ENCODE results near the gene CCDC174.
"Not testable (repeated sequence)": the region's sequence is repeated elsewhere in the genome, so short reads cannot be mapped to it uniquely, and the experiment has no call there.

The CCDC174 gene

GRCh38 chr3:14608298-14608697 lies 43.3 kb upstream of the CCDC174 start:
- Histone ChIP-seq H3K36me3 (ENCODE audit: control insufficient read depth in 2 of 2, insufficient read depth in 1 of 2, low read length in 2 of 2) (no peaks in the 10 kb centered on the region), H3K9me3 (ENCODE audit: control insufficient read depth, insufficient read depth, low read depth, low read length) (no peaks in the 10 kb centered on the region), H3K4me1 (ENCODE audit: control insufficient read depth, insufficient read depth, low read length) (no peaks in the 10 kb centered on the region), H3K4me3 (ENCODE audit: low read depth, low read length) (no peak overlapping the region), H3K27ac (ENCODE audit: extremely low read depth, low read depth, low read length) (no peak overlapping the region)
- POLR2A ChIA-PET, result no interaction called here
- CTCF ChIA-PET, result interaction anchor here (1.3 to 1.4 kb wide), 2 partner anchors 24 to 173 kb away, joined by 3 to 6 read pairs; no protein-coding TSS in a partner anchor
- TF ChIP-seq CTCF (tag by site-specific recombination; IDR thresholded peaks at IDR 0.05) (0 out of 2 replicates have a peak, but pooled peaks have one; percentile 40), ZNF16 (tag by site-specific recombination; IDR thresholded peaks at IDR 0.05; ENCODE audit: low read depth) (no peak)

DNA sequence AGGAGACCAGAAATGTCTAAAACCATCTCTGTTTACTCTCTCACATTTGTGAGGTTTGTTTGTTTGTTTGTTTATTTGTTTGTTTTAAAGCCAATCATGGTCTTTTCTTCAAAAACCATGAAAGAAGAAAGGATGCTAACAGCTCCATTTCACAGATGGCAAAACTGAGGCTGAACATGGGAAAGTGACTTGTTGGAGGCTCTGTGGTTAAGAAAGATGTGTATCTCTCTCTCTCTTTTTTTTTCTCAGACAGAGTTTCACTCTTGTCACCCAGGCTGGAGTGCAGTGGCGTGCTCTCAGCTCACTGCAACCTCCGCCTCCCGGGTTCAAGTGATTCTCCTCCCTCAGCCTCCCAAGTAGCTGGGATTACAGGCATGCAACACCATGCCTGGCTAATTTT lies 42.5 kb upstream of the CCDC174 start:
- H3K9me3 ChIP-seq (ENCODE audit: control insufficient read depth, insufficient read depth, low read depth, low read length); H3K4me3 ChIP-seq (ENCODE audit: low read depth, low read length); POLR2A ChIA-PET; H3K36me3 ChIP-seq (ENCODE audit: control insufficient read depth in 2 of 2, insufficient read depth in 1 of 2, low read length in 2 of 2); H3K4me1 ChIP-seq (ENCODE audit: control insufficient read depth, insufficient read depth, low read length); H3K27ac ChIP-seq (ENCODE audit: extremely low read depth, low read depth, low read length): not testable (repeated sequence)
- CTCF ChIA-PET, result interaction anchor here (1.1 to 1.4 kb wide), 2 partner anchors 21 to 172 kb away, joined by 3 read pairs; no protein-coding TSS in a partner anchor

- no peak for TF ChIP-seq YY2 (tag by site-specific recombination; IDR thresholded peaks at IDR 0.05)
- no peak for TF ChIP-seq PRDM2 (tag by site-specific recombination; IDR thresholded peaks at IDR 0.05; ENCODE audit: borderline replicate concordance)
- TF ChIP-seq ZNF426 (tag by site-specific recombination; IDR thresholded peaks at IDR 0.05), result no peak
- no peak for TF ChIP-seq ZBTB48 (tag by site-specific recombination; IDR thresholded peaks at IDR 0.05)
- TF ChIP-seq, protein P1, sequence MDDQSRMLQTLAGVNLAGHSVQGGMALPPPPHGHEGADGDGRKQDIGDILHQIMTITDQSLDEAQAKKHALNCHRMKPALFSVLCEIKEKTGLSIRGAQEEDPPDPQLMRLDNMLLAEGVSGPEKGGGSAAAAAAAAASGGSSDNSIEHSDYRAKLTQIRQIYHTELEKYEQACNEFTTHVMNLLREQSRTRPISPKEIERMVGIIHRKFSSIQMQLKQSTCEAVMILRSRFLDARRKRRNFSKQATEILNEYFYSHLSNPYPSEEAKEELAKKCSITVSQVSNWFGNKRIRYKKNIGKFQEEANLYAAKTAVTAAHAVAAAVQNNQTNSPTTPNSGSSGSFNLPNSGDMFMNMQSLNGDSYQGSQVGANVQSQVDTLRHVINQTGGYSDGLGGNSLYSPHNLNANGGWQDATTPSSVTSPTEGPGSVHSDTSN (CRISPR knock-in tag; IDR thresholded peaks at IDR 0.05), result no peak
- TF ChIP-seq, protein P2, sequence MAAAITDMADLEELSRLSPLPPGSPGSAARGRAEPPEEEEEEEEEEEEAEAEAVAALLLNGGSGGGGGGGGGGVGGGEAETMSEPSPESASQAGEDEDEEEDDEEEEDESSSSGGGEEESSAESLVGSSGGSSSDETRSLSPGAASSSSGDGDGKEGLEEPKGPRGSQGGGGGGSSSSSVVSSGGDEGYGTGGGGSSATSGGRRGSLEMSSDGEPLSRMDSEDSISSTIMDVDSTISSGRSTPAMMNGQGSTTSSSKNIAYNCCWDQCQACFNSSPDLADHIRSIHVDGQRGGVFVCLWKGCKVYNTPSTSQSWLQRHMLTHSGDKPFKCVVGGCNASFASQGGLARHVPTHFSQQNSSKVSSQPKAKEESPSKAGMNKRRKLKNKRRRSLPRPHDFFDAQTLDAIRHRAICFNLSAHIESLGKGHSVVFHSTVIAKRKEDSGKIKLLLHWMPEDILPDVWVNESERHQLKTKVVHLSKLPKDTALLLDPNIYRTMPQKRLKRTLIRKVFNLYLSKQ (tag by site-specific recombination; IDR thresholded peaks at IDR 0.05; ENCODE audit: borderline replicate concordance), result no peak
- TF ChIP-seq, protein P3, sequence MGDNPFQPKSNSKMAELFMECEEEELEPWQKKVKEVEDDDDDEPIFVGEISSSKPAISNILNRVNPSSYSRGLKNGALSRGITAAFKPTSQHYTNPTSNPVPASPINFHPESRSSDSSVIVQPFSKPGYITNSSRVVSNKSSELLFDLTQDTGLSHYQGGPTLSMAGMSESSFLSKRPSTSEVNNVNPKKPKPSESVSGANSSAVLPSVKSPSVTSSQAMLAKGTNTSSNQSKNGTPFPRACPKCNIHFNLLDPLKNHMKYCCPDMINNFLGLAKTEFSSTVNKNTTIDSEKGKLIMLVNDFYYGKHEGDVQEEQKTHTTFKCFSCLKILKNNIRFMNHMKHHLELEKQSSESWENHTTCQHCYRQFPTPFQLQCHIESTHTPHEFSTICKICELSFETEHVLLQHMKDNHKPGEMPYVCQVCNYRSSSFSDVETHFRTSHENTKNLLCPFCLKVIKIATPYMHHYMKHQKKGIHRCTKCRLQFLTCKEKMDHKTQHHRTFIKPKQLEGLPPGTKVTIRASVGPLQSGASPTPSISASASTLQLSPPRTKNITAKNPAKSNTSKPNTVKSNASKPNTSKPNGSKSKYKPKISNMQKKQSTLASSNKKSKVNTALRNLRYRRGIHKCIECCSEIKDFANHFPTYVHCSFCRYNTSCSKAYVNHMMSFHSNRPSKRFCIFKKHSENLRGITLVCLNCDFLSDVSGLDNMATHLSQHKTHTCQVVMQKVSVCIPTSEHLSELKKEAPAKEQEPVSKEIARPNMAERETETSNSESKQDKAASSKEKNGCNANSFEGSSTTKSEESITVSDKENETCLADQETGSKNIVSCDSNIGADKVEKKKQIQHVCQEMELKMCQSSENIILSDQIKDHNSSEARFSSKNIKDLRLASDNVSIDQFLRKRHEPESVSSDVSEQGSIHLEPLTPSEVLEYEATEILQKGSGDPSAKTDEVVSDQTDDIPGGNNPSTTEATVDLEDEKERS (tag by site-specific recombination; IDR thresholded peaks at IDR 0.05), result no peak
- TF ChIP-seq ZNF610 (tag by site-specific recombination; IDR thresholded peaks at IDR 0.05; ENCODE audit: borderline replicate concordance), result no peak
- TF ChIP-seq ZNF677 (tag by site-specific recombination; IDR thresholded peaks at IDR 0.05), result no peak
- no peak for TF ChIP-seq ZNF785 (tag by site-specific recombination; IDR thresholded peaks at IDR 0.05)
- no peaks in the 10 kb centered on the region for H3K36me3 ChIP-seq (ENCODE audit: control insufficient read depth in 2 of 2, insufficient read depth in 1 of 2, low read length in 2 of 2)
- CTCF ChIA-PET, result interaction anchor here (1.1 to 1.4 kb wide), 2 partner anchors 21 to 171 kb away, joined by 3 read pairs; no protein-coding TSS in a partner anchor
- no peak overlapping the region for H3K27ac ChIP-seq (ENCODE audit: extremely low read depth, low read depth, low read length)
- no peaks in the 10 kb centered on the region for H3K4me1 ChIP-seq (ENCODE audit: control insufficient read depth, insufficient read depth, low read length)
- H3K4me3 ChIP-seq (ENCODE audit: low read depth, low read length), result no peak overlapping the region
- POLR2A ChIA-PET, result no interaction called here
- H3K9me3 ChIP-seq (ENCODE audit: control insufficient read depth, insufficient read depth, low read depth, low read length), result no peaks in the 10 kb centered on the region
Measured at GRCh38 chr3:14609506-14609905, 42.1 kb upstream of the CCDC174 start.

Measured in HEK293 (cell line).